Activated T-helper 17 cell treated with anti-CD3 and anti-CD28 coated beads, Interleukin-2, amount 50 U/mL, for 72 hours (primary cell): ENCODE measurements around the gene FBN2. TPM values are rescaled to one million over a fixed set of nuclear protein-coding genes. Genes with fewer than 3 reads are reported as not detected.

Source experiments
- ATAC-seq: fragments of 150-1000 bp; cut with Tn5 transposase; replicated peaks from 2 replicates; pipeline ENCODE4 v1.10.0; 2021; ENCODE audit warnings: mild to moderate bottlenecking, moderate library complexity
- H3K27ac Mint-ChIP-seq: one replicate; pipeline ENCODE4 v1.8.0; 2022; ENCODE audit warnings: mixed read lengths
- H3K27me3 Mint-ChIP-seq: one replicate; pipeline ENCODE4 v1.8.0; 2022; ENCODE audit warnings: mixed read lengths
- H3K36me3 Mint-ChIP-seq: one replicate; pipeline ENCODE4 v1.8.0; 2022; ENCODE audit warnings: low read depth, mild to moderate bottlenecking, mixed read lengths
- H3K4me1 Mint-ChIP-seq: one replicate; pipeline ENCODE4 v1.8.0; 2022; ENCODE audit warnings: mixed read lengths
- H3K4me3 Mint-ChIP-seq: one replicate; pipeline ENCODE4 v1.8.0; 2022; ENCODE audit warnings: mild to moderate bottlenecking, mixed read lengths
- H3K9me3 Mint-ChIP-seq: one replicate; pipeline ENCODE4 v1.8.0; 2022; ENCODE audit warnings: mixed read lengths
- total RNA-seq, 2 donors: library from RNA; stranded (reverse); gene quantifications; one replicate each; pipeline ENCODE4 v1.2.3, GENCODE V29; 2022

The FBN2 gene
- total RNA-seq, 2 donors from 2014 or later: not detected

- Mint-ChIP-seq H3K9me3 (no peaks in the 10 kb centered on the region), H3K4me3 (no peak overlapping the region), H3K27ac (no peak overlapping the region), H3K4me1 (no peaks in the 10 kb centered on the region), H3K36me3 (no peaks in the 10 kb centered on the region), H3K27me3 (peaks cover 5% of the 10 kb centered on the region)
- no peak for ATAC-seq
Measured at GRCh38 chr5:128220841-128221240, 317.2 kb downstream of the FBN2 start.

GRCh38 chr5:128216860-128217531 lies 321.0 kb downstream of the FBN2 start:
- no peaks in the 10 kb centered on the region for H3K27me3 Mint-ChIP-seq
- no peaks in the 10 kb centered on the region for H3K9me3 Mint-ChIP-seq
- H3K4me1 Mint-ChIP-seq: no peaks in the 10 kb centered on the region
- ATAC-seq: no peak
- H3K4me3 Mint-ChIP-seq: no peak overlapping the region
- no peaks in the 10 kb centered on the region for H3K36me3 Mint-ChIP-seq
- no peak overlapping the region for H3K27ac Mint-ChIP-seq

GRCh38 chr5:128216285-128216684 lies 321.8 kb downstream of the FBN2 start:
- no peak for ATAC-seq
- Mint-ChIP-seq H3K9me3 (no peaks in the 10 kb centered on the region), H3K27me3 (no peaks in the 10 kb centered on the region), H3K4me3 (no peak overlapping the region), H3K27ac (no peak overlapping the region), H3K4me1 (no peaks in the 10 kb centered on the region), H3K36me3 (no peaks in the 10 kb centered on the region)

GRCh38 chr5:128213833-128214232 lies 324.2 kb downstream of the FBN2 start:
- no peak overlapping the region for H3K27ac Mint-ChIP-seq
- H3K36me3 Mint-ChIP-seq: no peaks in the 10 kb centered on the region
- ATAC-seq: no peak
- peaks cover 2% of the 10 kb centered on the region for H3K27me3 Mint-ChIP-seq
- H3K9me3 Mint-ChIP-seq: no peaks in the 10 kb centered on the region
- no peak overlapping the region for H3K4me3 Mint-ChIP-seq
- no peaks in the 10 kb centered on the region for H3K4me1 Mint-ChIP-seq

- Mint-ChIP-seq H3K4me1 (no peaks in the 10 kb centered on the region), H3K9me3 (no peaks in the 10 kb centered on the region)
- ATAC-seq: no peak
Measured at GRCh38 chr5:128213340-128213739, 324.7 kb downstream of the FBN2 start.

GRCh38 chr5:128212191-128212806 lies 325.7 kb downstream of the FBN2 start:
- Mint-ChIP-seq H3K9me3 (no peaks in the 10 kb centered on the region), H3K27me3 (peaks cover 4% of the 10 kb centered on the region), H3K36me3 (no peaks in the 10 kb centered on the region), H3K4me1 (no peaks in the 10 kb centered on the region), H3K4me3 (no peak overlapping the region), H3K27ac (no peak overlapping the region)
- no peak for ATAC-seq

More at GRCh38 chr5:128213340-128213739, 324.7 kb downstream of the FBN2 start:
- Mint-ChIP-seq H3K27me3 (peaks cover 4% of the 10 kb centered on the region), H3K4me3 (no peak overlapping the region), H3K36me3 (no peaks in the 10 kb centered on the region), H3K27ac (no peak overlapping the region)

GRCh38 chr5:128208436-128208835 lies 329.6 kb downstream of the FBN2 start:
- Mint-ChIP-seq H3K27me3 (peaks cover 4% of the 10 kb centered on the region), H3K9me3 (no peaks in the 10 kb centered on the region), H3K36me3 (no peaks in the 10 kb centered on the region), H3K27ac (no peak overlapping the region), H3K4me3 (no peak overlapping the region), H3K4me1 (no peaks in the 10 kb centered on the region)
- ATAC-seq: no peak
